OCI-LY3 (cell line): ENCODE measurements around the gene FTO.

Experiments used
- H2AFZ ChIP-seq: fragments of 200-600, 300-600 bp; shearing (Covaris generic); 2 replicates; pipeline ENCODE4 v1.6.0; 2014; ENCODE audit warnings: antibody characterized with exemption, low read depth, low read length
- H3K27ac ChIP-seq: fragments of 200-600, 300-600 bp; sonication (generic); 2 replicates; pipeline ENCODE4 v1.5.1; 2014; ENCODE audit warnings: mild to moderate bottlenecking, low read length, moderate library complexity, mixed read lengths
- H3K27me3 ChIP-seq: fragments of 200-600, 300-600 bp; sonication (generic); 2 replicates; pipeline ENCODE4 v1.6.1; 2014; ENCODE audit warnings: low read depth, low read length, mixed read lengths
- H3K36me3 ChIP-seq: fragments of 200-600, 300-600 bp; sonication (generic); replicated peaks from 2 replicates; pipeline ENCODE3; 2014; ENCODE audit warnings: low read depth, low read length, mixed read lengths
- H3K4me1 ChIP-seq: fragments of 300-600, 200-600 bp; sonication (generic); 2 replicates; pipeline ENCODE4 v1.6.1; 2014; ENCODE audit warnings: low read length, mixed read lengths
- H3K4me2 ChIP-seq: fragments of 200-600, 300-600 bp; sonication (generic); 2 replicates; pipeline ENCODE4 v1.6.1; 2014; ENCODE audit warnings: low read length, mixed read lengths
- H3K4me3 ChIP-seq: fragments of 300-600, 200-600 bp; sonication (generic); 2 replicates; pipeline ENCODE4 v1.5.1; 2014; ENCODE audit warnings: antibody characterized with exemption, mild to moderate bottlenecking, low read length, moderate library complexity
- H3K79me2 ChIP-seq: fragments of 300-600, 200-600 bp; shearing (Covaris generic); 2 replicates; pipeline ENCODE4 v1.6.1; 2014; ENCODE audit warnings: mild to moderate bottlenecking, low read length, mixed read lengths
- H3K9ac ChIP-seq: fragments of 300-600, 200-600 bp; shearing (Covaris generic); 2 replicates; pipeline ENCODE4 v1.6.0; 2014; ENCODE audit warnings: mild to moderate bottlenecking, low read length, moderate library complexity
- H3K9me3 ChIP-seq: fragments of 200-600, 300-600 bp; shearing (Covaris generic); 2 replicates; pipeline ENCODE4 v1.6.1; 2014; ENCODE audit warnings: low read length, mixed read lengths; ENCODE audit not compliant: insufficient read depth
- H4K20me1 ChIP-seq: fragments of 200-600, 300-600 bp; sonication (generic); 2 replicates; pipeline ENCODE4 v1.6.1; 2016; ENCODE audit warnings: low read length, mixed read lengths; ENCODE audit not compliant: insufficient read depth
- EZH2phosphoT487 ChIP-seq: fragments of 200-600 bp; shearing (Covaris generic); IDR thresholded peaks from 2 replicates; pipeline ENCODE4 v1.6.1; 2018; ENCODE audit warnings: antibody characterized with exemption, mixed run types, low read depth
- TF ChIP-seq, protein P1 (sequence below): fragments of 200-600, 300-600 bp; sonication (generic); IDR thresholded peaks from 2 replicates; pipeline ENCODE4 v1.5.1; 2014; ENCODE audit warnings: antibody characterized with exemption, low read length, low read depth

Gene FTO

DNA sequence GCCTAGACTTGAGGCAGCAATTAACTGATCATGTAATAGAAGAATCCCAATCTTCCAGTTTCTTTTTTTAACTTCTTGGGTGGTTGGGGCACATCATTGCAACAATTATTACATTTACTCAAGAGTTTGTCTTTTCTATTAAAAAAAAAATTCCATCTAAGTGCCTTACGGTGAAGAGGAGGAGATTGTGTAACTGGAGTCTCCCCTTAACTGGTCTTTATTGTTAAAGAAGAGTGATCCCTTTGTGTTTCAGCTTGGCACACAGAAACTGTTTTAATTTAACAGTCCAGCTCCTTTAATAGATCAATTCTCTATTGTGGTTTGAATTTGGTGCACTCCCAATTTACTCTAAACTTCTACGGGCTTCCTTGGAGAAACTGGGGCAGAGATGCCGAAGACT lies 75.2 kb downstream of the FTO start:
- Histone ChIP-seq H4K20me1 (peaks cover 6% of the 10 kb centered on the region; the same call in 1 of the 2 replicates), H3K4me1 (peaks cover 8% of the 10 kb centered on the region), H3K4me3 (no peak overlapping the region), H3K79me2 (peaks cover 7% of the 10 kb centered on the region), H3K27ac (no peak overlapping the region), H3K36me3 (no peaks in the 10 kb centered on the region), H3K4me2 (no peak overlapping the region), H3K9me3 (no peaks in the 10 kb centered on the region), H3K9ac (no peak overlapping the region), H2AFZ (no peak overlapping the region), H3K27me3 (no peaks in the 10 kb centered on the region)
- TF ChIP-seq EZH2phosphoT487: no peak
- TF ChIP-seq, protein P1, sequence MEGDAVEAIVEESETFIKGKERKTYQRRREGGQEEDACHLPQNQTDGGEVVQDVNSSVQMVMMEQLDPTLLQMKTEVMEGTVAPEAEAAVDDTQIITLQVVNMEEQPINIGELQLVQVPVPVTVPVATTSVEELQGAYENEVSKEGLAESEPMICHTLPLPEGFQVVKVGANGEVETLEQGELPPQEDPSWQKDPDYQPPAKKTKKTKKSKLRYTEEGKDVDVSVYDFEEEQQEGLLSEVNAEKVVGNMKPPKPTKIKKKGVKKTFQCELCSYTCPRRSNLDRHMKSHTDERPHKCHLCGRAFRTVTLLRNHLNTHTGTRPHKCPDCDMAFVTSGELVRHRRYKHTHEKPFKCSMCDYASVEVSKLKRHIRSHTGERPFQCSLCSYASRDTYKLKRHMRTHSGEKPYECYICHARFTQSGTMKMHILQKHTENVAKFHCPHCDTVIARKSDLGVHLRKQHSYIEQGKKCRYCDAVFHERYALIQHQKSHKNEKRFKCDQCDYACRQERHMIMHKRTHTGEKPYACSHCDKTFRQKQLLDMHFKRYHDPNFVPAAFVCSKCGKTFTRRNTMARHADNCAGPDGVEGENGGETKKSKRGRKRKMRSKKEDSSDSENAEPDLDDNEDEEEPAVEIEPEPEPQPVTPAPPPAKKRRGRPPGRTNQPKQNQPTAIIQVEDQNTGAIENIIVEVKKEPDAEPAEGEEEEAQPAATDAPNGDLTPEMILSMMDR: no peak

GRCh38 chr16:53780051-53780450 lies 76.1 kb downstream of the FTO start:
- TF ChIP-seq, protein P1: no peak
- TF ChIP-seq EZH2phosphoT487: no peak
- Histone ChIP-seq H3K27ac (no peak overlapping the region), H3K9ac (no peak overlapping the region), H3K79me2 (peaks cover 10% of the 10 kb centered on the region), H3K4me3 (no peak overlapping the region), H3K36me3 (no peaks in the 10 kb centered on the region), H3K4me1 (peaks cover 8% of the 10 kb centered on the region), H2AFZ (no peak overlapping the region), H3K9me3 (no peaks in the 10 kb centered on the region), H3K27me3 (no peaks in the 10 kb centered on the region), H3K4me2 (no peak overlapping the region), H4K20me1 (peaks cover 10% of the 10 kb centered on the region; the same call in 1 of the 2 replicates)

- Histone ChIP-seq H3K4me1 (peaks cover 4% of the 10 kb centered on the region), H3K4me2 (no peak overlapping the region)
- TF ChIP-seq, protein P1: no peak
- TF ChIP-seq EZH2phosphoT487: no peak
Observed at GRCh38 chr16:53781023-53781605, 77.2 kb downstream of the FTO start.

GRCh38 chr16:53782148-53782547 lies 78.2 kb downstream of the FTO start:
- H3K79me2 ChIP-seq: peaks cover 4% of the 10 kb centered on the region
- TF ChIP-seq, protein P1: no peak
- TF ChIP-seq EZH2phosphoT487: no peak
- no peaks in the 10 kb centered on the region for H3K9me3 ChIP-seq
- peaks cover 4% of the 10 kb centered on the region; the same call in 1 of the 2 replicates for H4K20me1 ChIP-seq
- H3K36me3 ChIP-seq: no peaks in the 10 kb centered on the region
- no peak overlapping the region for H2AFZ ChIP-seq
- H3K9ac ChIP-seq: no peak overlapping the region
- no peak overlapping the region for H3K27ac ChIP-seq
- H3K4me3 ChIP-seq: no peak overlapping the region
- H3K4me1 ChIP-seq: no peaks in the 10 kb centered on the region
- H3K4me2 ChIP-seq: no peak overlapping the region
- H3K27me3 ChIP-seq: no peaks in the 10 kb centered on the region

More at GRCh38 chr16:53781023-53781605, 77.2 kb downstream of the FTO start:
- H4K20me1 ChIP-seq: peaks cover 6% of the 10 kb centered on the region; the same call in 1 of the 2 replicates
- no peak overlapping the region for H2AFZ ChIP-seq
- no peak overlapping the region for H3K4me3 ChIP-seq
- H3K27me3 ChIP-seq: no peaks in the 10 kb centered on the region
- H3K9ac ChIP-seq: no peak overlapping the region
- H3K27ac ChIP-seq: no peak overlapping the region
- no peaks in the 10 kb centered on the region for H3K9me3 ChIP-seq
- no peaks in the 10 kb centered on the region for H3K36me3 ChIP-seq
- H3K79me2 ChIP-seq: peaks cover 7% of the 10 kb centered on the region
